Myocyte (in vitro differentiated cells): ENCODE data around the gene CFAP61. TPM values are rescaled to one million over a fixed set of nuclear protein-coding genes. Genes with fewer than 3 reads are reported as not detected.

Experiments
- DNase-seq: peaks from one replicate; pipeline ENCODE4 v3.0.0-alpha.2; 2012; ENCODE audit warnings: low read depth
- total RNA-seq: library from RNA; depleted of rRNA; stranded (reverse); fragments of >200 nt; gene quantifications from 2 replicates; pipeline ENCODE4 v1.2.3, GENCODE V29; 2014

CFAP61 gene
- total RNA-seq, 1 donor from 2014 or later = 0.83 TPM

GRCh38 chr20:20266552-20266951, 214.2 kb downstream of the CFAP61 start:
- DNase-seq = no peak

DNA sequence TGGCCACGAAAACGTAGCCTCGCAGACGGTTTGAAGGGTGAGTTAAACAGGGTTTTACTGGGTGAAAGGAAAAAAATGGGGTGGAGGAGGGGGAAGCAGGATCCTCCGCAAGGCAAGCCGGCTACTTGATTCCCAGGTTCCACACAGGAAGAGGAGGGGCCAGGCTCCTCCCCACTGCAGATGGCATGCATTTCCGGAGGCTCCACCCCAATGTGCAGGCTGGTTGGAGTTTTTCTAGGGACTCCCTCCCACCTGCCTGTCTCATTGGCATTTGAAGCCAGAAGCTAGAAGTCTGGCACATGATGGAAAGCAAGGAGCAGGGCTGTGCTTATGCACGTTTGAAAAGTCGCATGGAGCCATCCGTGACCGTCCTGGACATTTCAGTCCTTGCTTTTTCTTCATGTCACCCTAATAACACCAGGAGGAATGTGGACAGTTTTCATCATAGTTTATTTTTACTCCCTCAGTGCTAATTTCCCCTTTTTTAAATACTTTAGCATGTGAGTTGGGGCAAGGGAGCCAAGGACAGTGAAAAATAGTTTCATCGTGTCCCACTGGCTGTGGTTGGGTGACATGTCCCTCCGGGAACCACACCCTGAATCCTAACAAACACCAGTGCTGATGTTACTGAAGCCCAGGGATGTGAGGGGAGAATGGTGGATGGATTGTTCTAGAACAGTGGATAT, 215.5 kb downstream of the CFAP61 start:
- no peak for DNase-seq

DNA sequence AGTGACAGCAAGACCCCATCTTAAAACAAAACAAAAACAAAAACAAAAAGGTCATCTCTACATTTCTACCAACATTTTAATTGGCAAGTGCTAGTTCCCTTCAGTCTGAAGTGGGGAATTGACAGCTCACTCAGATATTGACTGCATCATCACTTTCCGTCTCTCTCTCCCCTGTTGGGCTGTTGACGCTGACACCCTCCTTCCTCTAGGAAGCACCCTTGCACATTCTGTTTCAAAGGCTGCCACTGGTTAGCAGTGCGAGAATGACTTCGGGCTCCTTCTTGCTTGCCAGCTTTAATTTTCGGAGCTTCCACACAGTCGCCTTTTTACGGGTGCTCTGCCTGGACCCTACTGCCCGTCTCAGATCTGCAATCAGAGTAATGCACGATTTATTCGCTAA, 218.9 kb downstream of the CFAP61 start:
- no peak for DNase-seq

GRCh38 chr20:20272686-20273085, 220.4 kb downstream of the CFAP61 start:
- DNase-seq = no peak

GRCh38 chr20:20273286-20273685, 221.0 kb downstream of the CFAP61 start:
- DNase-seq = no peak

DNA sequence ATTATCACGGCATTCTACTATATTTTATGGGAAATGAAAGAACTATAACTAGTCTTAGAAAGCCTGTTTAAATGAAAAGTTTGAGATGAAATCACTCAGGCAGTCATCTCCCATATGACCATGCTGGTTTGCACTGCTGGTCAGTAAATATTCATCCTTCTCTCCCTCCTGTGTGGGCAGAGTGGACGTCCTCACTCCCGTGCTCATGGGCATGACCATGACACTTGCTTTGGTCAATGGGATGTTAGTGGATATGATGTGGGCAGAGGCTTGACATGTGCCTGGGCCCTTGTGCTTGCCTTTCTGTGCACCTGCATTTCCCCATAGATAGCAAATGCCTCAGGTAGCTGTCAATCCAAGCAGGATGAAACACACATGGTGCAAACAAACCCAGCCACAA, 222.5 kb downstream of the CFAP61 start:
- DNase-seq = no peak

DNA sequence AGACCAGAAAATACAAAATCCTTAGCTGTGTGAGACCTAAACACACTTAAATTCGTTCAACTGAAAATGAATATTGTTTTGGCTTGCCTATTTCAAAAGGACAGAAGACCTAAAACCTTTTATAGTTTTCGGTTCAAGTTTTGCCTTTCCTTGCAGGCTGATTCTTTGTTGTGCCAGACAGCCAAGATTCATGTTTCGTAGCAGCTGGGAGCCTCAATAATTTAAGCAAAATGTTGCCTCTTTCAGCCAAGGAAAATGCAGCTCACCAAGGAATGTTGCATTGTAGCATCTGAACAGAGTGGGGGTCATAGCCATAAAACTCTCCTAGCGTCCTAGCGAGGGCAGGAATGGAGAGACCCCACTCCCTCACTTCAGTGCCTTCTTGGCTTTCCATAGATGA, 223.3 kb downstream of the CFAP61 start:
- no peak for DNase-seq

DNA sequence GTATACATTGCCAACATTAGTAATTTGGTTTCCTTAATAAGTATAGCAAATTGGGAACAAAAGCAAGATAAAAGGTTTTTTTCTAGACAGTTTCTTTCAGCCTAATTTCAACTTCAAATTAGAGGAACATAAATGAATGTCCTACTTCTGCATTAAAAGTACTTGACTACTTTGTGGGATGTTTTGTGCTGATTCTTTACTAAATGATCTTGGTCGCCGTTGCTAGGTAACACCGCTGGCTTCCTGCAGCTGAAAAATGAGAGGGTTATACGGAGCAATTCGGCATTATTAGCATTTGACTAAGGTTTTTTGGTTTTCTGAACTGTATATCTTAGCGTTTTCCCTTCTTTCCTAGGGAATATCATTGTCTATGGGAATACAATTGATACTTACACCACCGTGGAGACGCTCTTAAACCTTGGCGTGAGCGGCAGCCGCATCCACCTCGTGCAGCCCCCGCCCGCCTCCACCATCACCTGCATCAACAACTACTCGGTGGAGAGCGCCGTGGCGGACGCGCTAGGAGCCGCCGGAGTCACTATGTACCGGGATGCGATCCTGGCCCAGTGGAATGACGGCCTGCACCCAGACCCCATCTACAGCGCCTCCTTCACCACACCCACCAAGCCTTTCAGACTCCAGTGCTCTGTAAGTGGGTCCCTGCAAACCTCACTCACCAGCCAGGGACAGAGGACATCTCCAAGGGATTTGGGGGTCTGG, 224.6 kb downstream of the CFAP61 start:
- no peak for DNase-seq

DNA sequence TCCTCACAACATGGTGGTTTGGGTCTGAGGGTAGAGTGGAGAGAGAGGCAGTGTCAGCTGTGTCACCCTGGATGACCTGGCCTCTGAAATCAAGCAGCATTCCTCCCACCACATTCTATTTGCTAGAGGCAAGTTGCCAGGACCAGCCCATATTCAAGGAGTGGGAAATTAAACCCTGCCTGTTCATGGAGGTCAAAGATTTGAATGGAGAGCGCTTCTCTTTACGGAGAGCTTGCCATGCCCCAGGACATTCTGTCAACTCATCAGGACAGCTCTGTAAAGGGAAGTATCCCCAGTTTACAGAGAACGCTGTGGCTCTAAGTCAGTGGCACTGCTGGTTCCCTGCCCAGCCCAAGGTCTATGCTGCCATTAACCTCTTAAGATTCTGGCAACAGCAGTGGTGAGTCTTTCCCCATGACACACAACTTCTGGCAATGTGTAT, 225.6 kb downstream of the CFAP61 start:
- DNase-seq = peak; percentile 66

- no peak for DNase-seq
Measured at GRCh38 chr20:20286061-20286460, 233.7 kb downstream of the CFAP61 start.

- DNase-seq = no peak
Measured at GRCh38 chr20:20289331-20289730, 237.0 kb downstream of the CFAP61 start.

DNA sequence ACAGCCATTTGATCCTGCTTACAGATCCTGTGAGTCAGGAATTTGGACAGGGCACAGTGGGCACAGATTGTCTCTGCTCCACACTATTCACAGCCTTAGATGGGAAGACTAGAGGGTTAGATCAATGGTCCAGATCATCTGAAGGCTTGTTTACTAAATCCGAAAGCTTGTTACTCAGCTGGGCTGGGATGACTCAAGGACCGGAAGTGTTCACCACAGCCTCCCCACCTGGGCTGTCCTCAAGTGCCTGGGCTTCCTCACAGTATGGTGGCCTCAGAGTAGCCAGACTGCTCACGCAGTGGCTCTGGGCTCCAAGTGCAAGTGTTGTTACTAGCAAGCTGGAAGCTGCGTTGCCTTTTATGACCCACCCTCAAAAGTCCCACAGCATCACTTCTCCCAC, 240.1 kb downstream of the CFAP61 start:
- DNase-seq = no peak

GRCh38 chr20:20293141-20293540, 240.8 kb downstream of the CFAP61 start:
- DNase-seq = no peak

GRCh38 chr20:20293691-20294385, 241.5 kb downstream of the CFAP61 start:
- no peak for DNase-seq

DNA sequence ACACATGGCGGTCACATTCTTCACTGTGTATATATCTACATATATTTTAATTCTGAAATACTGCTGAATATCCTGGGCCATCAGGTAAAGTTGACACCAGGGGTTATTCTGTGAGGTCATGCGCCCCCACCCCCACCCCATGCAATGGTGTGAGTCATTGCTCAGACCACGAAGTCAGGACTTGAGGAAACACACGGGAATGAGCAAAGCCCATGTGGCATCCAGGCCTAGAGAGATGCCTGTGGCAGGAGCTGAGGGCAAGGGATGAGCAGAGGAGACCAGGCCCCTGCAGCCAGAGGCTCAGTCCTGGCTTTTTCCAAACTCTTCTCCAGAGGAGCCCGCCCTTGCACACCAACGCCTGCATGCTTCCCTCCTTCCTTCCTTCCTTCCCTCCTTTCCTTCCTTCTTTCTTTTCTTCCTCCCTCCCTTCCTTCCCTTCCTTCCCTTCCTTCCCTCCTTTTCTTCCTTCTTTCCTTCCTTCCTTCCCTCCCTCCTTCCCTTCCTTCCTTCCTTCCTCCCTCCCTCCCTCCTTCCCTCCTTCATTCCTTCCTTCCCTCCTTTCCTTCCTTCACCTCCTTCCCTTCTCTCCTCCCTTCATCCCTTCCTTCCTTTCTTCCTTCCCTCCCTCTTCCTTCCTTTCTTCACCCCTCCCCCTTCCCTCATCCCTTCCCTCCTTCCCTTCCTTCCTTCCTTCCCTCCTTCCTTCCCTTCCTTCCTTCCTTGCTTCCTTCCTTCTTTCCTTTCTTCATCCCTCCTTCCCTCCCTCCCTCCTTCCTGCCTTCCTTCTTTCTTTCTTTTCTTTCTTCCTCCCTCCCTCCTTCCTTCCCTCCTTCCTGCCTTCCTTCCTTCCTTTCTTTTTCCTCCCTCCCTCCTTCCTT, 243.5 kb downstream of the CFAP61 start:
- DNase-seq = peak; percentile 11

DNA sequence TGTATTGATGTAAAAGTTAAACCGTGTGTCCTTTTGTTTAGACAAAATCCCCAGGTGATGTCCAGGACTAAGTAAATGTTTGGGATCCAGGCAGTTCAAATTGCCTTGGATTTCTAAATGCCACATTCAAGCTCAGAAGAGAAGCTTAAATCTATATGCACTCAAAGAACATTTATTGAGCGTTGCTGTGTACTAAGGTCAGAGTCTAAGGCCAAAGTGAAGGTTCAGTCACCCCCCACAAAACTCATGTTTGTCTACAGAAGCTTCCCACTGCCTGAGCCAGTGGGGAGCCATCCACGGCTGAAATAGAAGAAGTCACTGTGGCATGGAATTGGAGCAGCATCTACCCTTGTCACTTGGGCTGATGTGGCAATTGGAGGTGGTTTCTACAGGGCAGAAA, 244.8 kb downstream of the CFAP61 start:
- no peak for DNase-seq

DNA sequence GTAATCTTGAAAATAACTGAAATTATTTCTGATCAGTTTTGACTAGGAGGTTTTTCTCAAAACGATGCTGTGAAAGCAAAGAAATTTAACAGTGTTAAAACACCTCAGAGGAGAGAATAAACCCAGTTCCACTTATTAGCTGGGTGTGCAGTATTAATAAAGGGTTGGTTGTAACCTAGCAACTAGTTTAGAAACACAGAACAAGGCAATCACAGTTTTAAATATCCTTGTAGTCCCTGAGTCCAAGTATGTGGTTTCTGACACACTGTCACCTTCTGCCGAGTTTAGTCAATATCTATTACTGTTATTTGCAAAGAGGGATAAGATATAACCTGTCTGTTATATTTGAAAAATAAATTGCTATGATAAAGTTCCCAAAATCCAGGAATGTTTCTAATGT, 245.4 kb downstream of the CFAP61 start:
- DNase-seq = no peak

GRCh38 chr20:20299904-20300303, 247.6 kb downstream of the CFAP61 start:
- no peak for DNase-seq

DNA sequence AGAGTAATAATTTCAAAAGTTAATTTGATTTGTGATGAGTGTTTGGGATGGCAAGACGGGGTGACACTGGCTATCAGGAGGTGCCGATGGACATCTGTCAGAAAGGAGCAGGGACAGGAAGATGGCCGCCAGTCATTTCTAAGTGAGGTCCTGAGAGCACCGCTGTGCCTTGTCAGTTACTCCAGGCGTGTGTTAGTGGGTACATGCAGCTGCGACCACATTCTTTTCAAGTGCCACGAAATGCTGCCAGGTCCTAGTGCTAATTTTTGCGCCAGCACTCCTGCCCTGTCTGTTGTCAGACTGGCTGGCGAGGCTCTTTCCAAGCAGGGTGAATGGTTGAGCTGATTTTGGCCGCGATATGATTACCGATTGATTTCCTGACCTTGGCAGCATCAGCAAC, 251.0 kb downstream of the CFAP61 start:
- no peak for DNase-seq

GRCh38 chr20:20303742-20304141, 251.4 kb downstream of the CFAP61 start:
- no peak for DNase-seq

DNA sequence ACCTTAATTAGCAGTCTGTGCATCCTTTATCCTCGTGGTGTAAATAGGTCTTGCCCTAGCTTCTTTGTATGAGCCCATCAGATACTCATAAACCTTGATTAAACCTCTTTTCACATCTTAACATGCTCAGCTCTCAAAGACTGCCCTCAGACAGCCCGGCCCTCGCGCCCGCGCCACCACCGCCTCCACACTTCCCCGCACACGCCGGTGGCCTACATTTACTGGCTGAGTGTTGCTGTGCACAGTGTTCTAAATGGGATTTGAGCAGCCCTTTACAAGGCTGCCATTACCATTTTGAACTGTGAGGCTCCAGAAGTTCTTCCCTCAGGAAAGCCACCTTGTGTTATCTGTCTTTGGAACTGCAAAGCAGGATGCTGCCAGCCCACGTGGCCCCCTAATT, 252.6 kb downstream of the CFAP61 start:
- no peak for DNase-seq
